GM12878 (cell line): Measurements from ENCODE around the gene BRAF. TPM values are rescaled to one million over a fixed set of nuclear protein-coding genes. Genes with fewer than 3 reads are reported as not detected.

Experiments
- CBFB ChIP-seq: IDR thresholded peaks from 2 replicates; pipeline ENCODE4 v1.6.1; 2016; ENCODE audit warnings: antibody characterized with exemption, low read depth
- CBX3 ChIP-seq: fragments of 200-600 bp; sonication (generic); IDR thresholded peaks from 2 replicates; pipeline ENCODE4 v1.6.1; 2016; ENCODE audit warnings: low read depth, borderline replicate concordance
- CHD2 ChIP-seq: IDR thresholded peaks from 2 replicates; pipeline ENCODE4 v1.6.1; 2011; ENCODE audit warnings: low read depth, low read length, improper control_type of control experiment, borderline replicate concordance
- CHD4 ChIP-seq: fragments of 200-600 bp; sonication (generic); IDR thresholded peaks from 2 replicates; pipeline ENCODE4 v1.6.1; 2016; ENCODE audit warnings: mild to moderate bottlenecking
- EP300 ChIP-seq, 2 experiments: fragments of 150-350 bp in 1 of 2; IDR thresholded peaks; 2 replicates each; pipeline ENCODE4 v1.6.1; 2011 to 2012; ENCODE audit warnings: low read depth in 2 of 2, low read length in 2 of 2, borderline replicate concordance in 1 of 2, improper control_type of control experiment in 1 of 2, inconsistent platforms in 1 of 2; ENCODE audit not compliant: control insufficient read depth in 1 of 2
- FOS ChIP-seq: IDR thresholded peaks from 3 replicates; pipeline ENCODE4 v1.6.1; 2011; ENCODE audit warnings: borderline replicate concordance; ENCODE audit not compliant: insufficient read length; ENCODE audit errors: extremely low read depth
- IKZF2 ChIP-seq, 2 experiments: fragments of 450-650 bp; IDR thresholded peaks; 2 replicates each; pipeline ENCODE4 v1.6.1; 2017; ENCODE audit warnings: mild to moderate bottlenecking in 2 of 2, moderate library complexity in 2 of 2
- KLF5 ChIP-seq: fragments of 450-650 bp; IDR thresholded peaks from 2 replicates; pipeline ENCODE4 v1.6.1; 2014; ENCODE audit warnings: mild to moderate bottlenecking; ENCODE audit not compliant: partially characterized antibody
- MAX ChIP-seq: IDR thresholded peaks from 2 replicates; pipeline ENCODE4 v1.6.1; 2012; ENCODE audit warnings: low read depth, low read length, improper control_type of control experiment
- MEF2B ChIP-seq: fragments of 450-650 bp; IDR thresholded peaks from 2 replicates; pipeline ENCODE4 v1.6.1; 2018; ENCODE audit warnings: mild to moderate bottlenecking, moderate library complexity; ENCODE audit not compliant: partially characterized antibody, poor library complexity, severe bottlenecking
- MYC ChIP-seq: IDR thresholded peaks from 2 replicates; pipeline ENCODE4 v1.6.1; 2011; ENCODE audit warnings: mild to moderate bottlenecking, low read length, moderate library complexity, inconsistent platforms; ENCODE audit not compliant: insufficient read depth, insufficient replicate concordance, insufficient read length, severe bottlenecking
- NBN ChIP-seq: fragments of 450-650 bp; IDR thresholded peaks from 2 replicates; pipeline ENCODE4 v1.6.1; 2016
- NFXL1 ChIP-seq: fragments of 450-650 bp; IDR thresholded peaks from 2 replicates; pipeline ENCODE4 v1.6.1; 2017; ENCODE audit warnings: antibody characterized with exemption, mild to moderate bottlenecking, borderline replicate concordance
- NR2C1 ChIP-seq: fragments of 450-650 bp; IDR thresholded peaks from 2 replicates; pipeline ENCODE4 v1.6.1; 2017; ENCODE audit warnings: antibody characterized with exemption, mild to moderate bottlenecking, moderate library complexity
- NR2C2 ChIP-seq: IDR thresholded peaks from 2 replicates; pipeline ENCODE4 v1.6.1; 2011; ENCODE audit warnings: borderline replicate concordance, low read depth; ENCODE audit not compliant: control insufficient read depth, insufficient read length
- POLR2AphosphoS2 ChIP-seq: IDR thresholded peaks from 2 replicates; pipeline ENCODE4 v1.6.1; 2011; ENCODE audit warnings: low read depth, mild to moderate bottlenecking, low read length, improper control_type of control experiment, moderate library complexity
- POLR2AphosphoS5 ChIP-seq: IDR thresholded peaks from 2 replicates; pipeline ENCODE4 v1.6.1; 2011; ENCODE audit warnings: mild to moderate bottlenecking, low read length, inconsistent platforms
- RELA ChIP-seq: fragments of 450-650 bp; IDR thresholded peaks from 2 replicates; pipeline ENCODE4 v1.8.0; 2014; ENCODE audit warnings: borderline replicate concordance; ENCODE audit not compliant: partially characterized antibody
- SIX5 ChIP-seq: IDR thresholded peaks from 2 replicates; pipeline ENCODE4 v1.6.1; 2011; ENCODE audit warnings: mild to moderate bottlenecking, low read depth, low read length, moderate library complexity; ENCODE audit not compliant: severe bottlenecking
- SMC3 ChIP-seq: IDR thresholded peaks from 2 replicates; pipeline ENCODE4 v1.6.1; 2011; ENCODE audit warnings: low read length, improper control_type of control experiment, borderline replicate concordance
- SRF ChIP-seq, 2 experiments: IDR thresholded peaks; 2 replicates each; pipeline ENCODE4 v1.6.1; 2011; ENCODE audit warnings: low read depth in 2 of 2, low read length in 2 of 2, mild to moderate bottlenecking in 1 of 2, moderate library complexity in 1 of 2
- SUZ12 ChIP-seq: fragments of 200-600 bp; sonication (generic); IDR thresholded peaks from one replicate; pipeline ENCODE4 v1.6.1; 2018; ENCODE audit warnings: antibody characterized with exemption, mild to moderate bottlenecking; ENCODE audit not compliant: unreplicated experiment
- TARDBP ChIP-seq: IDR thresholded peaks from 2 replicates; pipeline ENCODE4 v1.6.1; 2016; ENCODE audit warnings: borderline replicate concordance
- YY1 ChIP-seq: IDR thresholded peaks from 2 replicates; pipeline ENCODE4 v1.6.1; 2011; ENCODE audit warnings: low read depth, mild to moderate bottlenecking, low read length
- ZSCAN29 ChIP-seq: fragments of 450-650 bp; IDR thresholded peaks from 2 replicates; pipeline ENCODE4 v1.6.1; 2017; ENCODE audit warnings: mild to moderate bottlenecking, moderate library complexity
- polyA plus RNA-seq, 11 experiments: library from polyadenylated mRNA; depleted of rRNA in 4 of 11; unstranded in 6 of 11; stranded (reverse) in 5 of 11; fragments of >200 nt; fragmentation: Nextera tagmentation in 4 of 11; fragmentation: Illumina TruSeq in 1 of 11; extraction: Ambion mirVana in 4 of 11; extraction: Trizol in 1 of 11; gene quantifications; 1 replicate in 1 of 11; 2 replicates in 10 of 11; pipeline versions ENCODE4 v1.2.1 to v1.2.3, GENCODE V29; 2011 to 2016; ENCODE audit warnings: inconsistent platforms in 2 of 11, missing spikeins in 2 of 11, low read depth in 1 of 11
- total RNA-seq, 4 experiments: library from RNA; depleted of rRNA in 3 of 4; stranded (reverse); fragments of >200 nt in 3 of 4; fragmentation: Illumina TruSeq in 1 of 4; extraction: Trizol in 1 of 4; gene quantifications; 2 replicates each; pipeline versions ENCODE4 v1.2.1 to v1.2.3, GENCODE V29; 2013 to 2021
- TF ChIP-seq, protein P1 (sequence below): fragments of 150-350 bp; IDR thresholded peaks from 2 replicates; pipeline ENCODE4 v1.6.1; 2016; ENCODE audit warnings: low read depth, low read length
- TF ChIP-seq, protein P2 (sequence below): IDR thresholded peaks from 2 replicates; pipeline ENCODE4 v1.6.1; 2012; ENCODE audit warnings: low read depth, low read length, improper control_type of control experiment

The BRAF gene
- total and polyA plus RNA-seq, 10 of the 15 experiments (the other 5 are each of a cell fraction or from before 2014, with no cell fraction given), result 2.6 to 31.0 (median 10.6) TPM

DNA sequence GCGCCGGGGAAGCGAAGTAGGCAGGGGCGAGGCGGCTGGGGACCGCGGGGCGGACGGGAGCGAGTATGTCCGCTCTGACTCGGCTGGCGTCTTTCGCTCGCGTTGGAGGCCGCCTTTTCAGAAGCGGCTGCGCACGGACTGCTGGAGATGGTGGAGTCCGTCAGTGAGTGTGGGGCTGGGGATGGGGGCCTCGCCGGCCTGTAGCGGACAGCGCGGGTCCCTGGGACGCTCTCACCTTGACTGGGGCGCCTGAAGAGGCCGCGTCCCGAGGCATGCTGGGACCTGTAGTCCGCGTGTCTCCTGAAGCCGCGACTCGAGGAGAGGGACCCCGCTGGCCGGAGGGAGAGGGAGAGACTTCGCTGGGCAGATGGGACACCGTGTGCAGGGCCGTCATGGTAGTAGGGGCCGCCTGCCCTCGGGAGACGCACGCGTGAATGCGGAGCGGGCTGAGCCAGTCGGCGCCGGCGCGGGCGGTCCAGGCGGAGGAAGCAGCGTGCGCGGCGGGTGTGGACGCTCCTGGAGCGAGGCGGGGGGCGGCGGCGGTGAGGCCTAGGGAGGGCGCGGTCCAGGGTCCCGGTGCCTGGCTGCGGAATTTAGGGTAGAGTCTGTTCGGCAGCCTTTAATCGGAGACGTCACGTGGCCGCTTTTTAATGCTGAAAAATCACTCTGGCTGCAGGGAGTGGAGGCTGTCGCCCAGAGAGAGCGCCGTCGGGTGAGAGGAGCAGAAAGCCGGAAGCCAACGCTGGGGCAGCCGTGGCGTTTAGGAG is 227.9 kb downstream of the BRAF start, which contains the start of gene NDUFB2 (continued):
- TF ChIP-seq CHD2 (no peak; the same call in 1 of the 2 replicates), MAX (peak; percentile 81), SIX5 (peak; percentile 72), ZSCAN29 (no peak), KLF5 (no peak), MYC (peak; percentile 25), SUZ12 (no peak), RELA (no peak), MEF2B (no peak), SRF (IDR thresholded peaks at IDR 0.05; ENCODE audit: low read depth in 2 of 2, low read length in 2 of 2) (no peak), CBFB (no peak; the same call in 1 of the 2 replicates), EP300 (IDR thresholded peaks at IDR 0.05; ENCODE audit: borderline replicate concordance in 1 of 2, control insufficient read depth in 1 of 2, low read depth in 2 of 2, low read length in 2 of 2) (no peak), CHD4 (no peak), NFXL1 (no peak), CBX3 (no peak), YY1 (peak; percentile 59; the same call in 1 of the 2 replicates), NR2C2 (no peak), FOS (no peak), TARDBP (peak; percentile 77; the same call in 1 of the 2 replicates), NR2C1 (peak; percentile 43; the same call in 1 of the 2 replicates), POLR2AphosphoS5 (peak; percentile 79; the same call in 1 of the 2 replicates), SMC3 (no peak), IKZF2 (IDR thresholded peaks at IDR 0.05) (peak in 1 of 2 experiments; percentile 3; a peak in 1 of 4 replicates), POLR2AphosphoS2 (peak; percentile 83; the same call in 1 of the 2 replicates), NBN (peak; percentile 92; the same call in 1 of the 2 replicates)
- TF ChIP-seq, protein P1, sequence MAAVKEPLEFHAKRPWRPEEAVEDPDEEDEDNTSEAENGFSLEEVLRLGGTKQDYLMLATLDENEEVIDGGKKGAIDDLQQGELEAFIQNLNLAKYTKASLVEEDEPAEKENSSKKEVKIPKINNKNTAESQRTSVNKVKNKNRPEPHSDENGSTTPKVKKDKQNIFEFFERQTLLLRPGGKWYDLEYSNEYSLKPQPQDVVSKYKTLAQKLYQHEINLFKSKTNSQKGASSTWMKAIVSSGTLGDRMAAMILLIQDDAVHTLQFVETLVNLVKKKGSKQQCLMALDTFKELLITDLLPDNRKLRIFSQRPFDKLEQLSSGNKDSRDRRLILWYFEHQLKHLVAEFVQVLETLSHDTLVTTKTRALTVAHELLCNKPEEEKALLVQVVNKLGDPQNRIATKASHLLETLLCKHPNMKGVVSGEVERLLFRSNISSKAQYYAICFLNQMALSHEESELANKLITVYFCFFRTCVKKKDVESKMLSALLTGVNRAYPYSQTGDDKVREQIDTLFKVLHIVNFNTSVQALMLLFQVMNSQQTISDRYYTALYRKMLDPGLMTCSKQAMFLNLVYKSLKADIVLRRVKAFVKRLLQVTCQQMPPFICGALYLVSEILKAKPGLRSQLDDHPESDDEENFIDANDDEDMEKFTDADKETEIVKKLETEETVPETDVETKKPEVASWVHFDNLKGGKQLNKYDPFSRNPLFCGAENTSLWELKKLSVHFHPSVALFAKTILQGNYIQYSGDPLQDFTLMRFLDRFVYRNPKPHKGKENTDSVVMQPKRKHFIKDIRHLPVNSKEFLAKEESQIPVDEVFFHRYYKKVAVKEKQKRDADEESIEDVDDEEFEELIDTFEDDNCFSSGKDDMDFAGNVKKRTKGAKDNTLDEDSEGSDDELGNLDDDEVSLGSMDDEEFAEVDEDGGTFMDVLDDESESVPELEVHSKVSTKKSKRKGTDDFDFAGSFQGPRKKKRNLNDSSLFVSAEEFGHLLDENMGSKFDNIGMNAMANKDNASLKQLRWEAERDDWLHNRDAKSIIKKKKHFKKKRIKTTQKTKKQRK, result no peak
- TF ChIP-seq, protein P2, sequence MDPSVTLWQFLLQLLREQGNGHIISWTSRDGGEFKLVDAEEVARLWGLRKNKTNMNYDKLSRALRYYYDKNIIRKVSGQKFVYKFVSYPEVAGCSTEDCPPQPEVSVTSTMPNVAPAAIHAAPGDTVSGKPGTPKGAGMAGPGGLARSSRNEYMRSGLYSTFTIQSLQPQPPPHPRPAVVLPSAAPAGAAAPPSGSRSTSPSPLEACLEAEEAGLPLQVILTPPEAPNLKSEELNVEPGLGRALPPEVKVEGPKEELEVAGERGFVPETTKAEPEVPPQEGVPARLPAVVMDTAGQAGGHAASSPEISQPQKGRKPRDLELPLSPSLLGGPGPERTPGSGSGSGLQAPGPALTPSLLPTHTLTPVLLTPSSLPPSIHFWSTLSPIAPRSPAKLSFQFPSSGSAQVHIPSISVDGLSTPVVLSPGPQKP, result no peak
